SK-N-SH (cell line): ENCODE data around the gene PLAC1.

Source experiments
- CTCF ChIP-seq: fragments of 200-600 bp; sonication (generic); IDR thresholded peaks from 2 replicates; pipeline ENCODE4 v1.6.1; 2017; ENCODE audit warnings: antibody characterized with exemption, mild to moderate bottlenecking, moderate library complexity
- EP300 ChIP-seq, 2 experiments: IDR thresholded peaks; 2 replicates each; pipeline versions ENCODE4 v1.4.0 to v1.6.1; 2012; ENCODE audit warnings: borderline replicate concordance in 1 of 2, low read depth in 1 of 2, low read length in 1 of 2

- TF ChIP-seq CTCF (no peak), EP300 (IDR thresholded peaks at IDR 0.05; ENCODE audit: borderline replicate concordance in 1 of 2, low read depth in 1 of 2, low read length in 1 of 2) (no peak)
These were observed 44.9 kb downstream of the PLAC1 start for GRCh38 chrX:134613396-134613795.
